GM10248 (cell line): ENCODE data around the gene CYP2C18.
"Not testable (repeated sequence)": the region's sequence is repeated elsewhere in the genome, so short reads cannot be mapped to it uniquely, and the experiment has no call there.

Source experiments
- CTCF ChIA-PET: fragments of 300-600 bp; sonication (Branson Sonifier 250); formaldehyde crosslinking; extraction: SDS; loops from one replicate; lab custom pipeline; 2021; ENCODE audit warnings: antibody characterized with exemption; lab: Yijun Ruan, JAX
- POLR2A ChIA-PET: fragments of 350-650 bp; sonication (Branson Sonifier 250); formaldehyde crosslinking; extraction: SDS; loops from one replicate; lab custom pipeline; 2020; ENCODE audit warnings: antibody characterized with exemption; lab: Yijun Ruan, JAX
- DNase-seq: peaks from one replicate; pipeline ENCODE4 v3.0.0; 2012; ENCODE audit errors: extremely low spot score
- TF ChIP-seq, protein P1 (sequence below): IDR thresholded peaks from 2 replicates; pipeline ENCODE4 v1.5.1; 2012; ENCODE audit warnings: mild to moderate bottlenecking, low read depth; ENCODE audit errors: extremely low read depth, missing control alignments, control extremely low read depth

CYP2C18 gene

DNA sequence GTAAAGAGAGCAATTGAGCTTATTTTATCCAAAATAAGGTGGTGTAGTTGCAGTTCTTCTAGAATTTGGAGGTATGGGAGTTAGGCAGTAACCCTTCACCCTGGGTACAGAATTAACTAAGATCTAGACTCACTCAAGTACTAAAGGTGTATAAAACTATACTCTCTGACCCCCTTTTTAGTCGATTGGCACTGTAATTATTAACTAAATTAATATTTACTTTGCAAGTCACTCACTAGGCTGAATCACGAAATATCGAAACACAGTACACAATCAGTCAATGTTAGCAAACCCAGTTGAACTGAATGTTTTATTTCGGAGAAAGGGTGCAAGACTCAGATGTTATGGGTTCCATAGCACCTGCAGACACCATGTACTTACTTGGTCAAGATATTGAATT, 64.3 kb downstream of the CYP2C18 start:
- DNase-seq, result no peak
- ChIA-PET POLR2A (no interaction called here), CTCF (no interaction called here)
- TF ChIP-seq, protein P1, sequence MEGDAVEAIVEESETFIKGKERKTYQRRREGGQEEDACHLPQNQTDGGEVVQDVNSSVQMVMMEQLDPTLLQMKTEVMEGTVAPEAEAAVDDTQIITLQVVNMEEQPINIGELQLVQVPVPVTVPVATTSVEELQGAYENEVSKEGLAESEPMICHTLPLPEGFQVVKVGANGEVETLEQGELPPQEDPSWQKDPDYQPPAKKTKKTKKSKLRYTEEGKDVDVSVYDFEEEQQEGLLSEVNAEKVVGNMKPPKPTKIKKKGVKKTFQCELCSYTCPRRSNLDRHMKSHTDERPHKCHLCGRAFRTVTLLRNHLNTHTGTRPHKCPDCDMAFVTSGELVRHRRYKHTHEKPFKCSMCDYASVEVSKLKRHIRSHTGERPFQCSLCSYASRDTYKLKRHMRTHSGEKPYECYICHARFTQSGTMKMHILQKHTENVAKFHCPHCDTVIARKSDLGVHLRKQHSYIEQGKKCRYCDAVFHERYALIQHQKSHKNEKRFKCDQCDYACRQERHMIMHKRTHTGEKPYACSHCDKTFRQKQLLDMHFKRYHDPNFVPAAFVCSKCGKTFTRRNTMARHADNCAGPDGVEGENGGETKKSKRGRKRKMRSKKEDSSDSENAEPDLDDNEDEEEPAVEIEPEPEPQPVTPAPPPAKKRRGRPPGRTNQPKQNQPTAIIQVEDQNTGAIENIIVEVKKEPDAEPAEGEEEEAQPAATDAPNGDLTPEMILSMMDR, result no peak

DNA sequence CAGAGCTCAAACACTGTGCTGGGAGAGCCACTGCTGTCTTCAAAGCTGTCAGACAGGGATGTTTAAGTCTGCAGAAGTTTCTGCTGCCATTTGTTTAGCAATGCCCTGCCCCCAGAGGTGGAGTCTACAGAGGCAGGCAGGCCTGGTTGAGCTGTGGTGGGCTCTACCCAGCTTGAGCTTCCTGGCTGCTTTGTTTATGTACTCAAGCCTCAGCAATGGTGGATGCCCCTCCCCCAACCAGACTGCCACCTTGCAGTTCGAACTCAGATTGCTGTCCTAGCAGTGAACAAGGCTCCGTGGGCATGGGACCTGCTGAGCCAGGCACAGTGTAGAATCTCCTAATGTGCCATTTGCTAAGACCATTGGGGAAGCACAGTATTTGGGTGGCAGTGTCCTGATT, 74.4 kb downstream of the CYP2C18 start:
- TF ChIP-seq, protein P1, result no peak
- DNase-seq, result no peak
- CTCF ChIA-PET, result interaction anchor here (1.0 kb wide), 1 partner anchor 16 kb away, joined by 3 read pairs; no protein-coding TSS in a partner anchor
- POLR2A ChIA-PET, result no interaction called here

DNA sequence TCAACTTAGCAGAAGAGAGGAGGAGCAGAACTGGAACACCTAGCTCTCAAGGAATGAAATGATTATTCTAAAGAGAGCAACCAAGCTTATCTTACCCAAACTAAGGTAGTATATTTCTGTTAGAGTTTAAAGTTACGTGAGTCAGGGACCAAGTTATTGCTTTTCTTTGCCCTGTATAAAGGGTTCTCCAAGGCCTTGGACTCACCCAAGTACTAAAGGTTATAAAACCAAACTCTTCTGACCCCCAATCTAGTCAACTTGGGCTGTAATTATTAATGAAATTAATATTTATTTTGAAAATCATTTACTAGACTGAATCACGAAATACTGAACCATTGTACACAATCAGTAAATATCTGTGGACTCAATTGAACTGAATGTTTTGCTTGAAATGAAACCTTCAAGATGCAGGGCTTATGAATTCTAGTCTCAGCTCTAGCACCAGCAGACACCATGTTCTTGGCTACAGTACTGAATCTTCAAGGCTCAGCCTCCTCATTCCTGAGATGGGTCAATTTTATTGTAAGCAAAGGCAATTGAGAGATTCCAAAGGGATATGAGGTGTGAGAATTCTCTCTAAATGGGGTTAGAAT, 77.2 kb downstream of the CYP2C18 start:
- CTCF ChIA-PET, result interaction anchor here (1.4 kb wide), 1 partner anchor 13 kb away, joined by 3 read pairs; no protein-coding TSS in a partner anchor
- no peak for DNase-seq
- TF ChIP-seq, protein P1, result no peak
- POLR2A ChIA-PET, result no interaction called here

DNA sequence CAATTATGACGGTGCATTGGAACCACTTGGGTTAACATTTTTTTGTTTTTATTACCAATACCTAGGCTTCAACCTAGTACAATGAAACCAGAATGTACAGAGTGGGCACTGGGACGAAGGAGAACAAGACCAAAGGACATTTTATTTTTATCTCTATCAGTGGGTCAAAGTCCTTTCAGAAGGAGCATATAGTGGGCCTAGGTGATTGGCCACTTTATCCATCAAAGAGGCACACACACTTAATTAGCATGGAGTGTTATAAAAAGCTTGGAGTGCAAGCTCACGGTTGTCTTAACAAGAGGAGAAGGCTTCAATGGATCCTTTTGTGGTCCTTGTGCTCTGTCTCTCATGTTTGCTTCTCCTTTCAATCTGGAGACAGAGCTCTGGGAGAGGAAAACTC, 78.9 kb downstream of the CYP2C18 start, which contains the start of gene CYP2C19:
Gene CYP2C19, plus strand, starts transcription at position 289 of the 400 bp plus-strand sequence. Its CDS starts 25 bp downstream, at position 314.
- no peak for DNase-seq
- ChIA-PET POLR2A (no interaction called here), CTCF (interaction anchor here (1.0 kb wide), 1 partner anchor 17 kb away, joined by 4 read pairs; no protein-coding TSS in a partner anchor)
- TF ChIP-seq, protein P1, result no peak

DNA sequence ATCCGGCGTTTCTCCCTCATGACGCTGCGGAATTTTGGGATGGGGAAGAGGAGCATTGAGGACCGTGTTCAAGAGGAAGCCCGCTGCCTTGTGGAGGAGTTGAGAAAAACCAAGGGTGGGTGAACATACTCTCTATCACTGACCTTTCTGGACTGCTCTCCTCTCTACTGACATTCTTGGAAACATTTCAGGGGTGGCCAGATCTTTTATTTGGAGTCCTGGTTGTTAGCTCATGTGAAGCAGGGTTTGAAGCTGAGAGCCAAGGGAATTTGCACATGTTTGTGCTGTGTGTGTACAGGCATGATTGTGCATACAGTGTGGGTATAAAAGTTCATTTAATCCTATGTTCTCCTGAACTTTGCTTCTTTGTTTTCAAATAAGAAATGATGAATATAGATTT, 91.9 kb downstream of the CYP2C18 start:
- CTCF ChIA-PET, DNase-seq, POLR2A ChIA-PET: not testable (repeated sequence)

DNA sequence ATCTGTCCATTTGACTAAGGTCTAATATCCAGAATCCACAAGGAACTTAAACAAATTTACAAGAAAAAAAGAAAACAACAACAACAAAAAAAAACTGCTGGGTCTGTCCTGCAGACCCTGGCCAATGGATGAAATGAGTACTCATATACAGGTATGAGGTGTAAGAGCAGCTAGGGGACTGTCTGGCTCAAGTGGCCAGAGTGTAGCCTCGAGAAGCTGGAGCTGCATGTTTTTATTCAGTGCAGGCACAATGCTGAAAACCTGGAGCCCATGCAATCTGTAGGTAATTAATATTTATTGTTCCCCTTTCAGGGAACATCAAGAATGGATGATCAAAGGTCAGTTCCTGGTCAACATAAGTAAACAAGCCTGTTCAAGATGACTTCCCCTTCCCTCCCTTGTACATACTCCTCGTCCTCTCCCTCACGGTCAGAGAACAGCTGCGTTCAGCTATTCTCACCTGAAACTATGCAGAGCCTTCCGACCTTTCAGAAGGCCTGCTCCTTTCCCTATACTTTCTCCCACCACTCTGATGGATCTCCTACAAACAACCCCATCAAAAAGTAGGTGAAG, 94.4 kb downstream of the CYP2C18 start:
- no peak for DNase-seq
- ChIA-PET POLR2A (no interaction called here), CTCF (interaction anchor here (1.5 kb wide), 1 partner anchor 15 kb away, joined by 4 read pairs; the partner anchor contains the start of gene CYP2C19)
- TF ChIP-seq, protein P1, result no peak

DNA sequence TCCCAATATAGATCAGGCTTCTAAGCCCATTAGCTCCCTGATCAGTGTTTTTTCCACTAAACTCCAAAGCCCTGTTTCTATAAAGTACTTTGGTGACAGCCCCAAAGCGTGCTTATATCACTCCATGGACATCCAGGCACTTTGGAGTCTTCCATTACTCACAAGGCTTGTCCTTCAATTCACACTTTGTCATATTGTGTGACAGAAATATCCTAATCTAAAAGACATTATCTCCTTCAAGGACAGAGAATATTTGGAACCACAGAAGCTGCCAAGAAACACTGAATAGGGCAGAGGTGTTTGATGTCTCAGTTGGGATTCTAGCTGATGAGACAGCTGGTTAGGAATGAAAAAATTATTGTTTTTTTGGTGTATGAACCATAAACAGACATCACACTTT, 97.3 kb downstream of the CYP2C18 start:
- ChIA-PET POLR2A (no interaction called here), CTCF (no interaction called here)
- TF ChIP-seq, protein P1, result no peak
- no peak for DNase-seq
